SK-N-MC (cell line): ENCODE data around the gene PON2.

Source experiments
- EZH2 ChIP-seq: fragments of 200-600 bp; sonication (generic); IDR thresholded peaks from one replicate; pipeline ENCODE4 v1.6.1; 2017; ENCODE audit warnings: antibody characterized with exemption
- FOXP2 ChIP-seq: optimal IDR thresholded peaks from 2 replicates; pipeline ENCODE3; 2011; ENCODE audit warnings: mild to moderate bottlenecking, moderate library complexity; ENCODE audit not compliant: insufficient read depth; ENCODE audit errors: extremely low read length, control extremely low read depth
- POLR2AphosphoS5 ChIP-seq: IDR thresholded peaks from 2 replicates; pipeline ENCODE4 v1.6.1; 2012; ENCODE audit warnings: mild to moderate bottlenecking, low read depth, low read length, borderline replicate concordance

GRCh38 chr7:95476072-95476847 lies 41.4 kb upstream of the PON2 start:
- no peak for TF ChIP-seq EZH2
- TF ChIP-seq POLR2AphosphoS5, result no peak
- TF ChIP-seq FOXP2, result no peak
